NCI-H2227 treated with DMSO at 0.1 percent for 48 hours (cell line): ENCODE data around the gene SGPL1.
"Not testable (repeated sequence)": the region's sequence is repeated elsewhere in the genome, so short reads cannot be mapped to it uniquely, and the experiment has no call there.

Experiments used
- DNase-seq: peaks from one replicate; lab custom pipeline; 2025; lab: John Stamatoyannopoulos, UW

The SGPL1 gene

GRCh38 chr10:70815504-70816219, at the start of gene SGPL1:
SGPL1 (plus strand) TSS chr10:70815948; CDS start chr10:70816854, 906 bp downstream.
- DNase-seq, result peak; percentile 74

GRCh38 chr10:70768026-70768685, 47.6 kb upstream of the SGPL1 start:
- DNase-seq, result not testable (repeated sequence)

GRCh38 chr10:70769121-70769520, 46.6 kb upstream of the SGPL1 start:
- no peak for DNase-seq

- DNase-seq, result no peak
Observed at GRCh38 chr10:70770001-70770400, 45.7 kb upstream of the SGPL1 start.

GRCh38 chr10:70770516-70770915, 45.2 kb upstream of the SGPL1 start:
- DNase-seq, result not testable (repeated sequence)

GRCh38 chr10:70771311-70772194, 44.2 kb upstream of the SGPL1 start:
- no peak for DNase-seq

- DNase-seq, result no peak
Observed at GRCh38 chr10:70772627-70773026, 43.1 kb upstream of the SGPL1 start.

- DNase-seq, result no peak
Observed at GRCh38 chr10:70773461-70773860, 42.3 kb upstream of the SGPL1 start.

- no peak for DNase-seq
Observed at GRCh38 chr10:70773965-70774809, 41.6 kb upstream of the SGPL1 start.

- DNase-seq, result no peak
Observed at GRCh38 chr10:70774810-70775678, 40.7 kb upstream of the SGPL1 start.

- no peak for DNase-seq
Observed at GRCh38 chr10:70775679-70776454, 39.9 kb upstream of the SGPL1 start.

- no peak for DNase-seq
Observed at GRCh38 chr10:70776455-70777005, 39.2 kb upstream of the SGPL1 start.

GRCh38 chr10:70777063-70777875, 38.5 kb upstream of the SGPL1 start:
- no peak for DNase-seq

GRCh38 chr10:70778267-70778924, 37.4 kb upstream of the SGPL1 start:
- DNase-seq, result no peak

- DNase-seq, result no peak
Observed at GRCh38 chr10:70779088-70779487, 36.7 kb upstream of the SGPL1 start.

- DNase-seq, result no peak
Observed at GRCh38 chr10:70779511-70780369, 36.0 kb upstream of the SGPL1 start.

- no peak for DNase-seq
Observed at GRCh38 chr10:70780370-70780760, 35.4 kb upstream of the SGPL1 start.
